GM12892 (cell line): ENCODE results near the gene ZNF280A.

Experiments used
- POLR2A ChIP-seq: IDR thresholded peaks from 2 replicates; pipeline ENCODE4 v1.6.1; 2011; ENCODE audit warnings: low read depth, low read length, control low read depth
- POLR2AphosphoS5 ChIP-seq: IDR thresholded peaks from 2 replicates; pipeline ENCODE4 v1.6.1; 2011; ENCODE audit warnings: low read depth, low read length, control low read depth

DNA sequence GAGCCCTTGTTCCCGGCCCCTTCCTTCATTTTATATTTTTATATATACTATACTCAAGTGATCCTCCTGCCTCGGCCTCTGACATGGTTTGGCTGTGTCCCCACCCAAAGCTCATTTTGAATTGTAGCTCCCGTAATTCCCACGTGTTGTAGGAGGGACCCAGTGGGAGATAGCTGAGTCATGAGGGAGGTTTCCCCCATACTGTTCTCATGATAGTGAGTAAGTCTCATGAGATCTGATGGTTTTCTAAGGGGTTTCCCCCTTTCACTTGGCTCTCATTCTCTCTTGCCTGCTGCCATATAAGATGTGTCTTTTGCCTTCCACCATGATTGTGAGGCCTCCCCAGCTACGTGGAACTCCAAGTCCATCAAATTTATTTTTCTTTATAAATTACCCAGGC is 7.2 kb upstream of the ZNF280A start:
- TF ChIP-seq POLR2AphosphoS5 = no peak
- TF ChIP-seq POLR2A = no peak
